ENCODE data around the gene BIN1.

DNA sequence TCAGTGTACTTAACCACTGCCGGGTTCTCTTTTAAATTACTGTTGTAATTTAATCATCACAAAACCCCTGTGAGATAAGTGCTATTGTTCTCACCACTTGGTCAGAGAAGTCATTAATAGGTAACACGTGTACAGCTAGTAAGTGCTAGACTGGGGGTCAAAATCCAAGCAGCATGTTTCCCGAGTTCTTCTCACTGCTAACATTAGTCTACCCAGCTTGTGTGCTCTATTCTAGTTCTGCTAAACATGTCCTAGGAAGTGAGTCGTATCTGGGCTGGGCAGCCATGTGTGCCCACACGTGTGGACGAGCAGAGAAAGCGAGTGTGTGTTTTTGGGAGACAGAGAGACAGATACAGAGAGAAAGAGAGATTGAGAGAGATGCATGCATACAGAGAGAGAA lies 94.1 kb downstream of the BIN1 start:
- no peak for TF ChIP-seq TCF7L2 (IDR thresholded peaks at IDR 0.05; ENCODE audit: borderline replicate concordance, extremely low read depth, insufficient read depth, insufficient read length)
- no peak for TF ChIP-seq EZH2 (IDR thresholded peaks at IDR 0.05)
- no peak for TF ChIP-seq JUND (IDR thresholded peaks at IDR 0.05)
- no peak for TF ChIP-seq CTCF (IDR thresholded peaks at IDR 0.05 in 2 of 3, conservative IDR thresholded peaks at IDR 0.05 in 1 of 3; ENCODE audit: borderline replicate concordance in 1 of 3, insufficient read depth in 1 of 3, low read depth in 2 of 3, low read length in 2 of 3)
